Astrocyte of the cerebellum (primary cell): Measurements from ENCODE around the gene SLC38A1.

Experiments used
- DNase-seq: peaks from one replicate; pipeline ENCODE4 v3.0.0-alpha.2; 2011; ENCODE audit warnings: low read depth
- H3K4me3 ChIP-seq: 2 replicates; pipeline ENCODE4 v1.5.1; 2011; ENCODE audit warnings: mild to moderate bottlenecking, low read depth, low read length, moderate library complexity
- CTCF ChIP-seq: IDR thresholded peaks from 2 replicates; pipeline ENCODE4 v1.5.1; 2012; ENCODE audit warnings: low read length, low read depth, moderate library complexity, mild to moderate bottlenecking; ENCODE audit errors: missing control alignments
- in situ Hi-C: cut with HindIII; loops from 2 replicates; pipeline ENCODE4 v1.10.0; 2017; ENCODE audit warnings: low sequenced_read_pairs

SLC38A1 gene

GRCh38 chr12:46160981-46161690 is 107.7 kb downstream of the SLC38A1 start:
- no peak for TF ChIP-seq CTCF
- DNase-seq: no peak
- in situ Hi-C loops: no loop called here
- H3K4me3 ChIP-seq: no peak overlapping the region

- in situ Hi-C loops: no loop called here
- TF ChIP-seq CTCF: no peak
- peak; percentile 97 for DNase-seq
- H3K4me3 ChIP-seq: no peak overlapping the region
Measured at GRCh38 chr12:46160101-46160980, 108.5 kb downstream of the SLC38A1 start.

GRCh38 chr12:46159309-46159901 is 109.4 kb downstream of the SLC38A1 start:
- in situ Hi-C loops: no loop called here
- DNase-seq: no peak
- no peak overlapping the region for H3K4me3 ChIP-seq
- no peak for TF ChIP-seq CTCF

GRCh38 chr12:46158501-46158900 is 110.3 kb downstream of the SLC38A1 start:
- no peak for TF ChIP-seq CTCF
- peak; percentile 4 for DNase-seq
- no peak overlapping the region for H3K4me3 ChIP-seq
- in situ Hi-C loops: no loop called here

GRCh38 chr12:46154221-46154985 is 114.4 kb downstream of the SLC38A1 start:
- no peak for TF ChIP-seq CTCF
- DNase-seq: no peak
- H3K4me3 ChIP-seq: no peak overlapping the region
- in situ Hi-C loops: no loop called here

- peak; percentile 16 for DNase-seq
- peak; percentile 52 for TF ChIP-seq CTCF
- H3K4me3 ChIP-seq: no peak overlapping the region
- in situ Hi-C loops: no loop called here
Measured at GRCh38 chr12:46153268-46153872, 115.5 kb downstream of the SLC38A1 start.
